Measurements from ENCODE around the gene PLPP6. TPM values are rescaled to one million over a fixed set of nuclear protein-coding genes. Genes with fewer than 3 reads are reported as not detected.

Gene PLPP6
- total and polyA plus RNA-seq, 2 donors (not counting 1 experiment from before 2014, with no cell fraction given) = 6.3 to 14.3 TPM

DNA sequence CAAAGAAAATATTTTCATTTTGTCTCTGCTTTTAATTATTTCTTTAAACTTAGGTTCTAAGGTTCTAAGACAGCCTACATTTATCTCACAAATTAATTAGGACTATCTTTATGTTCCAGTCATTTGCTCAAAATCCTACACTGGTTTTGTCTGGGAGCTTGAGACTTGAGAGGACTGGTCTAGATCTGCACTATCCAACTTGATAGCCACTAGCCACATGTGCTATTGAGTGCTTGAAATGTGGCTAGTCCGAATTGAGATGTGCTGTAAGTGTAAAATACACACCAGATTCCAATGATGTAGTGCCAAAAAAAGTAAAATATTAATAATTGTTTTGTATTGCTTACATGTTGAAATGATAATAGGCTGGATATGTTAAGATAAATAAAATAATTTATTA is 24.5 kb downstream of the PLPP6 start:
- no peak overlapping the region for H3K4me3 Mint-ChIP-seq
- no CpG with 5 or more reads among the region's 1 CpG for WGBS (ENCODE audit: insufficient coverage)
- H3K79me2 ChIP-seq (ENCODE audit: control insufficient read depth, insufficient read depth, low read length) = peaks cover 26% of the 10 kb centered on the region

DNA sequence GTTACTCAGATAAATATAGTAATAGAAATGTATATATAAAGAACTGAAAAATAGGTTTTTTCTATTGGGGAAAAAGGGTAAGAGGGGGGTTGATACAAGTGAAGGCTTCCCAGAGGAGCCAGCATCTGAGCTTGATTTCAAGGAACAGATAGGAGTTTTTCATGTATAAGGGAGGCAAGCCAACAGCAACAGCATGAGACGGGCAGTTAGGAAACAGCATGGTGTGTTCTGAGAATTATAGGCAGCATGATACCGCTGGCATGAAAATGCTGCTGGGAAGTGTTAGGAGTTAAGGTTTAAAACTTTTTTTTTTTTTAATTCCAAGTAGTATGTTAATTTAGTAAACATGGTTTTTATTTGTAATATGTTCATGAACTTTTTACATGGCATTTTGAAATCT is 26.9 kb downstream of the PLPP6 start:
- Histone ChIP-seq H3K9ac (ENCODE audit: low read length) (no peak overlapping the region), H4K20me1 (ENCODE audit: control insufficient read depth, insufficient read depth, low read length, poor library complexity, severe bottlenecking) (peaks cover 8% of the 10 kb centered on the region), H2AFZ (ENCODE audit: insufficient read depth, low read depth, low read length, poor library complexity, severe bottlenecking) (no peak overlapping the region), H3K27me3 (replicated peaks in 1 of 4; ENCODE audit: control extremely low read depth in 1 of 4, control insufficient read depth in 3 of 4, insufficient read depth in 4 of 4, low read length in 3 of 4) (no peaks in the 10 kb centered on the region), H3K4me1 (ENCODE audit: control insufficient read depth in 2 of 2, insufficient read depth in 2 of 2, low read length in 2 of 2) (no peaks in the 10 kb centered on the region), H3K79me2 (ENCODE audit: control insufficient read depth, insufficient read depth, low read length) (peaks cover 19% of the 10 kb centered on the region), H3K9me3 (ENCODE audit: control extremely low read depth in 1 of 3, control insufficient read depth in 2 of 3, insufficient read depth in 1 of 3, low read length in 2 of 3) (no peaks in the 10 kb centered on the region), H3K4me3 (ENCODE audit: control extremely low read depth in 1 of 5, extremely low read depth in 1 of 5, insufficient read depth in 1 of 5, low read depth in 2 of 5, low read length in 4 of 5) (no peak overlapping the region), H3K27ac (ENCODE audit: low read length in 2 of 2) (no peak overlapping the region), H3K36me3 (replicated peaks in 1 of 2; ENCODE audit: control extremely low read depth in 1 of 2, control insufficient read depth in 1 of 2, extremely low read depth in 1 of 2, insufficient read depth in 2 of 2, low read length in 1 of 2) (peaks cover 6 to 39% of the 10 kb centered on the region in 2 experiments), H3K4me2 (replicated peaks; ENCODE audit: low read depth, low read length, poor library complexity, severe bottlenecking) (no peak overlapping the region)
- Mint-ChIP-seq H3K9me3 (ENCODE audit: insufficient read depth) (no peaks in the 10 kb centered on the region), H3K27ac (no peak overlapping the region), H3K4me3 (no peak overlapping the region), H3K4me1 (peaks cover 15% of the 10 kb centered on the region), H3K27me3 (no peaks in the 10 kb centered on the region)
- no peak for DNase-seq
- ATAC-seq (ENCODE audit: low read depth) = no peak
- WGBS (ENCODE audit: insufficient coverage) = 89% methylated on average over 1 of the region's 2 CpGs
- ChIA-PET CTCF (no interaction called here), POLR2A (interaction anchor here (0.7 kb wide), 1 partner anchor 104 kb away, joined by 3 read pairs; the partner anchor contains the start of gene RCL1)
- intact Hi-C loops (cut with micrococcal nuclease) = no loop called here
- no peak for TF ChIP-seq EZH2 (IDR thresholded peaks at IDR 0.05; ENCODE audit: borderline replicate concordance, insufficient read depth, low read depth, low read length, poor library complexity, severe bottlenecking)
- TF ChIP-seq, protein P1, sequence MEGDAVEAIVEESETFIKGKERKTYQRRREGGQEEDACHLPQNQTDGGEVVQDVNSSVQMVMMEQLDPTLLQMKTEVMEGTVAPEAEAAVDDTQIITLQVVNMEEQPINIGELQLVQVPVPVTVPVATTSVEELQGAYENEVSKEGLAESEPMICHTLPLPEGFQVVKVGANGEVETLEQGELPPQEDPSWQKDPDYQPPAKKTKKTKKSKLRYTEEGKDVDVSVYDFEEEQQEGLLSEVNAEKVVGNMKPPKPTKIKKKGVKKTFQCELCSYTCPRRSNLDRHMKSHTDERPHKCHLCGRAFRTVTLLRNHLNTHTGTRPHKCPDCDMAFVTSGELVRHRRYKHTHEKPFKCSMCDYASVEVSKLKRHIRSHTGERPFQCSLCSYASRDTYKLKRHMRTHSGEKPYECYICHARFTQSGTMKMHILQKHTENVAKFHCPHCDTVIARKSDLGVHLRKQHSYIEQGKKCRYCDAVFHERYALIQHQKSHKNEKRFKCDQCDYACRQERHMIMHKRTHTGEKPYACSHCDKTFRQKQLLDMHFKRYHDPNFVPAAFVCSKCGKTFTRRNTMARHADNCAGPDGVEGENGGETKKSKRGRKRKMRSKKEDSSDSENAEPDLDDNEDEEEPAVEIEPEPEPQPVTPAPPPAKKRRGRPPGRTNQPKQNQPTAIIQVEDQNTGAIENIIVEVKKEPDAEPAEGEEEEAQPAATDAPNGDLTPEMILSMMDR (IDR thresholded peaks at IDR 0.05) = no peak

More for the DNA sequence above, 24.5 kb downstream of the PLPP6 start:
- no peaks in the 10 kb centered on the region for H3K9me3 ChIP-seq (ENCODE audit: control extremely low read depth in 1 of 3, control insufficient read depth in 2 of 3, insufficient read depth in 1 of 3, low read length in 2 of 3)
- Mint-ChIP-seq H3K27ac (no peak overlapping the region), H3K27me3 (no peaks in the 10 kb centered on the region), H3K9me3 (ENCODE audit: insufficient read depth) (no peaks in the 10 kb centered on the region), H3K4me1 (peaks cover 15% of the 10 kb centered on the region)
- H4K20me1 ChIP-seq (ENCODE audit: control insufficient read depth, insufficient read depth, low read length, poor library complexity, severe bottlenecking) = peaks cover 8% of the 10 kb centered on the region
- TF ChIP-seq EZH2 (IDR thresholded peaks at IDR 0.05; ENCODE audit: borderline replicate concordance, insufficient read depth, low read depth, low read length, poor library complexity, severe bottlenecking) = no peak
- TF ChIP-seq, protein P1 (IDR thresholded peaks at IDR 0.05) = no peak
- DNase-seq = no peak
- intact Hi-C loops (cut with micrococcal nuclease) = no loop called here
- H2AFZ ChIP-seq (ENCODE audit: insufficient read depth, low read depth, low read length, poor library complexity, severe bottlenecking) = no peak overlapping the region
- H3K4me3 ChIP-seq (ENCODE audit: control extremely low read depth in 1 of 5, extremely low read depth in 1 of 5, insufficient read depth in 1 of 5, low read depth in 2 of 5, low read length in 4 of 5) = no peak overlapping the region
- ChIA-PET CTCF (no interaction called here), POLR2A (no interaction called here)
- H3K4me1 ChIP-seq (ENCODE audit: control insufficient read depth in 2 of 2, insufficient read depth in 2 of 2, low read length in 2 of 2) = no peaks in the 10 kb centered on the region
- ATAC-seq (ENCODE audit: low read depth) = no peak
- no peak overlapping the region for H3K9ac ChIP-seq (ENCODE audit: low read length)
- H3K36me3 ChIP-seq (replicated peaks in 1 of 2; ENCODE audit: control extremely low read depth in 1 of 2, control insufficient read depth in 1 of 2, extremely low read depth in 1 of 2, insufficient read depth in 2 of 2, low read length in 1 of 2) = peaks cover 12 to 38% of the 10 kb centered on the region in 2 experiments
- no peak overlapping the region for H3K4me2 ChIP-seq (replicated peaks; ENCODE audit: low read depth, low read length, poor library complexity, severe bottlenecking)
- H3K27ac ChIP-seq (ENCODE audit: low read length in 2 of 2) = no peak overlapping the region
- H3K27me3 ChIP-seq (replicated peaks in 1 of 4; ENCODE audit: control extremely low read depth in 1 of 4, control insufficient read depth in 3 of 4, insufficient read depth in 4 of 4, low read length in 3 of 4) = no peaks in the 10 kb centered on the region

Measured in B cell (primary cell).